HepG2 (cell line): ENCODE data around the gene PET100.
A peak's percentile ranks its signal among the peaks of the same experiment; 100 is the strongest.

Experiments used
- BRF2 ChIP-seq: sonication (generic); formaldehyde crosslinking; IDR thresholded peaks from 2 replicates; pipeline ENCODE4 v1.8.1; 2022; ENCODE audit warnings: mild to moderate bottlenecking, missing genetic modification reagents
- CHD4 ChIP-seq: fragments of 200-600 bp; sonication (generic); IDR thresholded peaks from 2 replicates; pipeline ENCODE4 v1.7.0; 2017; ENCODE audit warnings: mild to moderate bottlenecking, low read length, borderline replicate concordance
- DPF2 ChIP-seq: sonication (generic); formaldehyde crosslinking; IDR thresholded peaks from 2 replicates; pipeline ENCODE4 v1.4.0; 2020; ENCODE audit warnings: mild to moderate bottlenecking, low read depth, missing genetic modification reagents, borderline replicate concordance
- IKZF4 ChIP-seq: sonication (generic); formaldehyde crosslinking; IDR thresholded peaks from 2 replicates; pipeline ENCODE4 v1.5.1; 2020; ENCODE audit warnings: borderline replicate concordance, mild to moderate bottlenecking, low read depth, missing genetic modification reagents; ENCODE audit errors: not compliant biosample characterization
- ISX ChIP-seq: sonication (generic); formaldehyde crosslinking; conservative IDR thresholded peaks from 2 replicates; pipeline ENCODE4 v1.5.0; 2020; ENCODE audit warnings: missing genetic modification reagents
- POLR2AphosphoS5 ChIP-seq: IDR thresholded peaks from 2 replicates; pipeline ENCODE4 v1.6.1; 2012; ENCODE audit warnings: low read depth, low read length
- RAD21 ChIP-seq: fragments of 450-650 bp; formaldehyde crosslinking; IDR thresholded peaks from 2 replicates; pipeline ENCODE4 v1.5.0; 2020; ENCODE audit warnings: mild to moderate bottlenecking
- ZBTB44 ChIP-seq: sonication (generic); formaldehyde crosslinking; IDR thresholded peaks from 2 replicates; pipeline ENCODE4 v1.4.0; 2020; ENCODE audit warnings: missing genetic modification reagents
- ZFX ChIP-seq: sonication (generic); formaldehyde crosslinking; IDR thresholded peaks from 2 replicates; pipeline ENCODE4 v1.4.0; 2020; ENCODE audit warnings: mild to moderate bottlenecking, low read depth, missing genetic modification reagents, moderate library complexity
- ZNF10 ChIP-seq: sonication (generic); formaldehyde crosslinking; IDR thresholded peaks from 2 replicates; pipeline ENCODE4 v1.4.0; 2020; ENCODE audit warnings: mild to moderate bottlenecking, low read depth, missing genetic modification reagents, borderline replicate concordance
- ZNF101 ChIP-seq: sonication (generic); formaldehyde crosslinking; IDR thresholded peaks from 2 replicates; pipeline ENCODE4 v1.4.0; 2020; ENCODE audit warnings: mild to moderate bottlenecking, low read depth, missing genetic modification reagents, borderline replicate concordance
- ZNF777 ChIP-seq: sonication (generic); formaldehyde crosslinking; IDR thresholded peaks from 2 replicates; pipeline ENCODE4 v1.4.0; 2020; ENCODE audit warnings: missing genetic modification reagents
- ZSCAN20 ChIP-seq: sonication (generic); formaldehyde crosslinking; IDR thresholded peaks from 2 replicates; pipeline ENCODE4 v1.4.0; 2020; ENCODE audit warnings: missing genetic modification reagents, mild to moderate bottlenecking, borderline replicate concordance
- TF ChIP-seq, protein P1 (sequence below): sonication (generic); formaldehyde crosslinking; IDR thresholded peaks from 2 replicates; pipeline ENCODE4 v1.5.0; 2020; ENCODE audit warnings: mild to moderate bottlenecking, missing genetic modification reagents, moderate library complexity

GRCh38 chr19:7678971-7679751 lies 49.6 kb downstream of the PET100 start:
- TF ChIP-seq POLR2AphosphoS5: no peak
- TF ChIP-seq, protein P1, sequence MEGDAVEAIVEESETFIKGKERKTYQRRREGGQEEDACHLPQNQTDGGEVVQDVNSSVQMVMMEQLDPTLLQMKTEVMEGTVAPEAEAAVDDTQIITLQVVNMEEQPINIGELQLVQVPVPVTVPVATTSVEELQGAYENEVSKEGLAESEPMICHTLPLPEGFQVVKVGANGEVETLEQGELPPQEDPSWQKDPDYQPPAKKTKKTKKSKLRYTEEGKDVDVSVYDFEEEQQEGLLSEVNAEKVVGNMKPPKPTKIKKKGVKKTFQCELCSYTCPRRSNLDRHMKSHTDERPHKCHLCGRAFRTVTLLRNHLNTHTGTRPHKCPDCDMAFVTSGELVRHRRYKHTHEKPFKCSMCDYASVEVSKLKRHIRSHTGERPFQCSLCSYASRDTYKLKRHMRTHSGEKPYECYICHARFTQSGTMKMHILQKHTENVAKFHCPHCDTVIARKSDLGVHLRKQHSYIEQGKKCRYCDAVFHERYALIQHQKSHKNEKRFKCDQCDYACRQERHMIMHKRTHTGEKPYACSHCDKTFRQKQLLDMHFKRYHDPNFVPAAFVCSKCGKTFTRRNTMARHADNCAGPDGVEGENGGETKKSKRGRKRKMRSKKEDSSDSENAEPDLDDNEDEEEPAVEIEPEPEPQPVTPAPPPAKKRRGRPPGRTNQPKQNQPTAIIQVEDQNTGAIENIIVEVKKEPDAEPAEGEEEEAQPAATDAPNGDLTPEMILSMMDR (CRISPR knock-in tag): peak; percentile 56
- TF ChIP-seq ZSCAN20 (CRISPR knock-in tag): no peak
- no peak for TF ChIP-seq CHD4
- no peak for TF ChIP-seq RAD21 (CRISPR knock-in tag)
- no peak for TF ChIP-seq ZNF101 (CRISPR knock-in tag)
- TF ChIP-seq ZBTB44 (CRISPR knock-in tag): no peak
- no peak for TF ChIP-seq ZFX (CRISPR knock-in tag)
- TF ChIP-seq ZNF777 (CRISPR knock-in tag): no peak
- TF ChIP-seq IKZF4 (CRISPR knock-in tag): no peak
- TF ChIP-seq ZNF10 (CRISPR knock-in tag): no peak
- TF ChIP-seq BRF2: no peak
- TF ChIP-seq DPF2 (CRISPR knock-in tag): no peak
- TF ChIP-seq ISX (CRISPR knock-in tag): no peak
